Adipocyte (in vitro differentiated cells): ENCODE data around the gene DCLK1.
A peak's percentile ranks its signal among the peaks of the same experiment; 100 is the strongest.

Experiments
- DNase-seq: peaks from one replicate; pipeline ENCODE4 v3.0.0-alpha.2; 2015; ENCODE audit warnings: low read depth
- H3K27me3 ChIP-seq: replicated peaks from 2 replicates; pipeline ENCODE4 v1.7.0; 2013; ENCODE audit warnings: mild to moderate bottlenecking, low read length, moderate library complexity; ENCODE audit not compliant: control insufficient read depth, insufficient read depth
- H3K36me3 ChIP-seq: 2 replicates; pipeline ENCODE4 v1.7.0; 2013; ENCODE audit warnings: low read length, mild to moderate bottlenecking, moderate library complexity; ENCODE audit not compliant: control insufficient read depth, insufficient read depth, severe bottlenecking
- H3K4me1 ChIP-seq: 2 replicates; pipeline ENCODE4 v1.7.0; 2013; ENCODE audit warnings: mild to moderate bottlenecking, low read length, moderate library complexity; ENCODE audit not compliant: control insufficient read depth, insufficient read depth
- H3K4me3 ChIP-seq: 2 replicates; pipeline ENCODE4 v1.7.0; 2013; ENCODE audit warnings: mild to moderate bottlenecking, low read length, moderate library complexity
- H3K9ac ChIP-seq: 2 replicates; pipeline ENCODE4 v1.7.0; 2013; ENCODE audit warnings: mild to moderate bottlenecking, low read length, moderate library complexity
- H3K9me3 ChIP-seq: 2 replicates; pipeline ENCODE4 v1.7.0; 2013; ENCODE audit warnings: mild to moderate bottlenecking, low read length, moderate library complexity; ENCODE audit not compliant: control insufficient read depth

DCLK1 gene

GRCh38 chr13:36131222-36131930 lies at the start of gene DCLK1:
TSS of gene DCLK1 (minus strand) at chr13:36131382.
- H3K36me3 ChIP-seq: no peaks in the 10 kb centered on the region
- no peaks in the 10 kb centered on the region for H3K27me3 ChIP-seq

GRCh38 chr13:36175621-36176020 lies 44.4 kb upstream of the DCLK1 start:
- H3K9me3 ChIP-seq: no peaks in the 10 kb centered on the region
- H3K4me1 ChIP-seq: no peaks in the 10 kb centered on the region
- no peaks in the 10 kb centered on the region for H3K27me3 ChIP-seq
- H3K36me3 ChIP-seq: no peaks in the 10 kb centered on the region
- DNase-seq: no peak
- no peak overlapping the region for H3K9ac ChIP-seq
- no peak overlapping the region for H3K4me3 ChIP-seq

More at GRCh38 chr13:36131222-36131930, at the start of gene DCLK1:
- Histone ChIP-seq H3K4me3 (peak within 1 kb of the TSS; percentile 81), H3K9ac (peak within 1 kb of the TSS; percentile 80), H3K9me3 (no peaks in the 10 kb centered on the region), H3K4me1 (peaks cover 26% of the 10 kb centered on the region)
- peak; percentile 79 for DNase-seq

DNA sequence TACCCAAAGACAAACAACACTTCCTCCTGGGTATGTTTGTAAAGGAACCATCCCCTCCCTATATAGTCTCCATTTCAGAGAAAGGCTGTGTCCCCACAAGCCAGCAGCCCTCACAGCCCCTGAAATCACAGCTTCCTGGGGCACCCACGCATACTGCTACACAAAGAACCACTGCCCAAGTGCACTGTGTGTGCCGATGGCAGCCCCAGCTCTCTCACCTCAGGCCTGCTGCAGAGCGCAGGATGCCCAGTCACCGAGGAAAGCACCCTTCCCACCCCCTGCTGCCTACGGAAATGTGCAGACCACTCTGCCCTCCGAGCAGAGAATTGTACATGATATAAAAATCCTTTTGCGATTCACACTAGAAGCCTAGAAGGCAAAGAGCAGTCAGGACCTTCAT lies 43.7 kb upstream of the DCLK1 start:
- DNase-seq: no peak
- H3K36me3 ChIP-seq: no peaks in the 10 kb centered on the region
- no peaks in the 10 kb centered on the region for H3K9me3 ChIP-seq
- H3K4me1 ChIP-seq: no peaks in the 10 kb centered on the region
- H3K4me3 ChIP-seq: no peak overlapping the region
- no peaks in the 10 kb centered on the region for H3K27me3 ChIP-seq
- no peak overlapping the region for H3K9ac ChIP-seq

DNA sequence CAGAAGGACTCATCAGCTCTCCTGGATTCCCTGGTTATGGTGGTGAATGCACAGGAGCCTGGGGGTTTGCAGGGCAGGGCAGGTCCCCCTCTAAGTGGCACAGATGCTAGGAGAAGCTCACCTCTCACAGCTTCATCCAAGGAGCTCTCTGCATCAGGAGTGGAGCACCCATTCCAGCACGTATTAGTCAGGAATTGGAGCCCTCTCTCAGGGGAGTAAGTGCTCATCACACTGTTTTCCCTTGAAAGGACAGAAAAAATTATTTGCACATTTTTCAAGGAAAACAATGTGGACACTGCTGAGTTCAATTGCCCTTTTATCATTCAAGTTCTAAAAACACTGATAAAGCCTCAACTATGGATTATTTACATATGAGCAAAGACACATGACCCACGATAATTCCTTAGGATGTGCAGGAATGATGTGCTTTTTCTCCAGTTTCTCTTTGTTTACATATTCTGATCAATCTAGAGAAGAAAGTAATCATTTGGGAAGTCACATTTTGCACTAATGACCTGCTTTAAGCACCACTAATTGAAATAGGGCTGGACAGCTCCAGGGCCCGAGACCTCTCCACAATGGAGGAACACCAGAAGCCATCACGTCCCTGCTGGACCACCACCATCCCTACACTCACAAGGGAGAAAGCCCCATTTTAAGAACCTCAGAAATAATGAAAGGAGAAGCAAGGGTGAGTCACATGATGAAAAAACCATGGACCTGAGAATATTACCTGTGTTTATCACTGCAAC lies 42.6 kb upstream of the DCLK1 start:
- Histone ChIP-seq H3K9me3 (no peaks in the 10 kb centered on the region), H3K4me3 (no peak overlapping the region), H3K27me3 (no peaks in the 10 kb centered on the region), H3K36me3 (no peaks in the 10 kb centered on the region), H3K4me1 (no peaks in the 10 kb centered on the region), H3K9ac (no peak overlapping the region)
- no peak for DNase-seq

DNA sequence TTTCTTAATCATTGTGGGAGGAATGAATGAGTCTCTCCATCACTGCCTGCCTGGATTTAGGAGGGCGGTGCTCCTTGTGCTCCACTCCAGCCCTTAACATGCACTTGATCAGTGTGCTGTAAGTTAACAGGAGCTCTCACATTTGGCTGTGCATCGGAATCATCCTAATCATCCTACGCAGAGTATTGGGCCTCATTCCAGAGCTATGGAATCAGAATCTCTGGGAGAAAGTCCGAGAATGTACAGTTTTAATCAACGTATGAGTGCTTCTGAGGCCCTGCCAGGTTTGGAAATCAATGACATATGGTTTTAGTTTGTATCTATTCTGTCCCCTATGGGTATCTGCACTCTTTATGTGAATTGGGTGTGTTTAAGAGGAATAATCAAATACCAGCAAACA lies 34.9 kb upstream of the DCLK1 start:
- Histone ChIP-seq H3K9ac (no peak overlapping the region), H3K4me3 (no peak overlapping the region), H3K36me3 (no peaks in the 10 kb centered on the region), H3K9me3 (no peaks in the 10 kb centered on the region), H3K4me1 (peaks cover 10% of the 10 kb centered on the region), H3K27me3 (no peaks in the 10 kb centered on the region)
- DNase-seq: no peak

GRCh38 chr13:36163809-36164308 lies 32.7 kb upstream of the DCLK1 start:
- peak; percentile 92 for DNase-seq
- no peak overlapping the region for H3K4me3 ChIP-seq
- no peaks in the 10 kb centered on the region for H3K9me3 ChIP-seq
- H3K36me3 ChIP-seq: no peaks in the 10 kb centered on the region
- H3K27me3 ChIP-seq: no peaks in the 10 kb centered on the region
- H3K9ac ChIP-seq: no peak overlapping the region
- peaks cover 10% of the 10 kb centered on the region for H3K4me1 ChIP-seq

GRCh38 chr13:36163286-36163685 lies 32.1 kb upstream of the DCLK1 start:
- H3K4me3 ChIP-seq: no peak overlapping the region
- peaks cover 10% of the 10 kb centered on the region for H3K4me1 ChIP-seq
- DNase-seq: no peak
- no peaks in the 10 kb centered on the region for H3K27me3 ChIP-seq
- H3K9me3 ChIP-seq: no peaks in the 10 kb centered on the region
- no peaks in the 10 kb centered on the region for H3K36me3 ChIP-seq
- H3K9ac ChIP-seq: no peak overlapping the region

GRCh38 chr13:36160297-36160696 lies 29.1 kb upstream of the DCLK1 start:
- DNase-seq: no peak
- Histone ChIP-seq H3K9me3 (no peaks in the 10 kb centered on the region), H3K4me3 (no peak overlapping the region), H3K36me3 (no peaks in the 10 kb centered on the region), H3K4me1 (peaks cover 17% of the 10 kb centered on the region), H3K27me3 (no peaks in the 10 kb centered on the region), H3K9ac (no peak overlapping the region)

DNA sequence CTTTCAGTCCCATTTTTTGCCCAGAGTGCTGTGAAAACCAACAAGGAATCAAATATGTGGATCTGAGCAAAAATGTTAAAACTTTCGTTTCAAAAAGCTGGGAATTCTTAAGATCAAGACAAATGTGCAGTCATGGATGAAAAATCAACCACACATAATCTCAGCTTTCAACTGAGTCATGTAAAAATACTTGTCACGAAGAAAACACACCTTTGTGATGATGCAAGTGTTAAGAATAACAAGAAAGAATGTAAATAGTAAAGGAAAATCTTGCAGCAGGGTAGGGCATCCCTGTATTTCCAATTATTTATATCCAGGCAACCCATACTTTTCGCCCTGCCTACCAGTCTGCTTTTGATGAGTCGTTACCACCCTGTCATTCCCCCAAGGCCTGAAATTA lies 27.4 kb upstream of the DCLK1 start:
- Histone ChIP-seq H3K36me3 (no peaks in the 10 kb centered on the region), H3K4me1 (peaks cover 13% of the 10 kb centered on the region), H3K9me3 (no peaks in the 10 kb centered on the region), H3K9ac (no peak overlapping the region), H3K27me3 (no peaks in the 10 kb centered on the region), H3K4me3 (no peak overlapping the region)
- peak; percentile 39 for DNase-seq

DNA sequence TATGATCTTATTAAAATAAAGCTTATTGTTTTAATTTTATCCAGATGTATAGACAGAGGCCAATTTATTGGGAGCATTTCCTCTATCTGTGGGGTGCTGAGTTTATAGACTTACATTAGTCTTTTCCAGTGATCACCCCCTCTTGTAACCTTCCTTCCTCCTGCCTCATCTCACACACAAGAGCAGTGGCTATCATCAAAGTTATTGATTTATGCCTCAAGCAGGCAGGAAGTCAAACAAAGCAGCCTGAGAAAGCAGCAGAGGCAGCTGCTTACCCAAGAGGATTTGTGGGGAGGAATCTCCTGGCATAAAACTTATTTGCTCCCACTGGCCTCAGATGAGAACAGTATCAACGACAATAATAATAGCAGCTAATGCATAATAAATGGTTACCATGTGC lies 26.3 kb upstream of the DCLK1 start:
- H3K27me3 ChIP-seq: no peaks in the 10 kb centered on the region
- H3K4me1 ChIP-seq: peaks cover 11% of the 10 kb centered on the region
- no peaks in the 10 kb centered on the region for H3K36me3 ChIP-seq

GRCh38 chr13:36154567-36155291 lies 23.5 kb upstream of the DCLK1 start:
- peak; percentile 36 for DNase-seq
- no peak overlapping the region for H3K9ac ChIP-seq
- no peak overlapping the region for H3K4me3 ChIP-seq
- H3K36me3 ChIP-seq: no peaks in the 10 kb centered on the region
- H3K27me3 ChIP-seq: no peaks in the 10 kb centered on the region
- no peaks in the 10 kb centered on the region for H3K9me3 ChIP-seq
- peaks cover 13% of the 10 kb centered on the region for H3K4me1 ChIP-seq

More for the DNA sequence above, 26.3 kb upstream of the DCLK1 start:
- Histone ChIP-seq H3K9me3 (no peaks in the 10 kb centered on the region), H3K9ac (no peak overlapping the region), H3K4me3 (no peak overlapping the region)
- no peak for DNase-seq
